ENCODE results near the gene AGR2. TPM values are rescaled to one million over a fixed set of nuclear protein-coding genes. Genes with fewer than 3 reads are reported as not detected.

AGR2 gene
- total and polyA plus RNA-seq, 3 donors from 2014 or later = 0.16 to 1.5 TPM; not detected in 1

GRCh38 chr7:16803125-16803524 is 1.7 kb downstream of the AGR2 start:
- no peak overlapping the region for H3K4me3 ChIP-seq
- no peaks in the 10 kb centered on the region for H3K4me1 ChIP-seq
- WGBS, 2 donors = 87% methylated on average over 4 of the region's 4 CpGs
- no peaks in the 10 kb centered on the region for H3K9me3 ChIP-seq
- no peak for TF ChIP-seq POLR2A (IDR thresholded peaks at IDR 0.05)
- TF ChIP-seq CTCF (IDR thresholded peaks at IDR 0.05) = no peak
- H3K27me3 ChIP-seq = no peaks in the 10 kb centered on the region
- H3K36me3 ChIP-seq (ENCODE audit: low read depth, missing control alignments) = no peaks in the 10 kb centered on the region
- no peak for DNase-seq
- intact Hi-C loops (cut with DNase I; ENCODE audit: low total_unique reads) = no loop called here
- H3K27ac ChIP-seq = no peak overlapping the region

GRCh38 chr7:16801579-16801978 is 3.2 kb downstream of the AGR2 start:
- no peak overlapping the region for H3K4me3 ChIP-seq
- no peak for DNase-seq
- H3K9me3 ChIP-seq = no peaks in the 10 kb centered on the region
- no peaks in the 10 kb centered on the region for H3K27me3 ChIP-seq
- WGBS, 2 donors = 83 to 97% methylated on average over 4 of the region's 4 CpGs
- intact Hi-C loops (cut with DNase I; ENCODE audit: low total_unique reads) = no loop called here
- H3K36me3 ChIP-seq (ENCODE audit: low read depth, missing control alignments) = no peaks in the 10 kb centered on the region
- H3K27ac ChIP-seq = no peak overlapping the region
- no peaks in the 10 kb centered on the region for H3K4me1 ChIP-seq
- TF ChIP-seq CTCF (IDR thresholded peaks at IDR 0.05) (no peak), POLR2A (IDR thresholded peaks at IDR 0.05) (no peak)

GRCh38 chr7:16801111-16801542 is 3.7 kb downstream of the AGR2 start:
- DNase-seq = no peak
- Histone ChIP-seq H3K27me3 (no peaks in the 10 kb centered on the region), H3K4me1 (no peaks in the 10 kb centered on the region), H3K9me3 (no peaks in the 10 kb centered on the region), H3K36me3 (ENCODE audit: low read depth, missing control alignments) (no peaks in the 10 kb centered on the region), H3K4me3 (no peak overlapping the region), H3K27ac (no peak overlapping the region)
- TF ChIP-seq CTCF (IDR thresholded peaks at IDR 0.05) (peak in 1 of 3 experiments; percentile 17), POLR2A (IDR thresholded peaks at IDR 0.05) (no peak)
- intact Hi-C loops (cut with DNase I; ENCODE audit: low total_unique reads) = no loop called here

DNA sequence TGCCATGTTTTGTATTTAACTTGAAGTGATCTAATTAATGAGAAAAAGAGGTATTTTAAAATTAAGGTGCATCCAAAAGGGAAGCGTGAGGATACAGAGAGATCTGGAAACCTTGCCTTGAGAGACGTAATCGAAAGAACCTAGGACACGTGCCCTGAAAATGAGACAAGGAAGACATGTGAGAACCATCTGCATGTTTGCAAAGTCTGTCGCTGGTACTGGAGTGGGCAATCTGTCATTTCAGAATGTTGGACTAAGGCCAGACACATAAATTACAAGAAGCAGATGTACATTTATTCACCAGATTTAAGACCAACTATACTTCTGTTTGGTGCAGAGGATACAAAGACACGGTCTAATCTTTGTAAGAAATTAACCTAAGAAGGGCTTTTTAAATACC is 9.2 kb downstream of the AGR2 start:
- no peaks in the 10 kb centered on the region for H3K36me3 ChIP-seq (ENCODE audit: low read depth, missing control alignments)
- WGBS, 2 donors = 56 to 64% methylated on average over 6 of the region's 6 CpGs
- H3K4me1 ChIP-seq = no peaks in the 10 kb centered on the region
- TF ChIP-seq CTCF (IDR thresholded peaks at IDR 0.05) (no peak), POLR2A (IDR thresholded peaks at IDR 0.05) (no peak)
- H3K4me3 ChIP-seq = no peak overlapping the region
- intact Hi-C loops (cut with DNase I; ENCODE audit: low total_unique reads) = no loop called here
- no peak for DNase-seq
- H3K9me3 ChIP-seq = no peaks in the 10 kb centered on the region
- H3K27ac ChIP-seq = no peak overlapping the region
- H3K27me3 ChIP-seq = no peaks in the 10 kb centered on the region

DNA sequence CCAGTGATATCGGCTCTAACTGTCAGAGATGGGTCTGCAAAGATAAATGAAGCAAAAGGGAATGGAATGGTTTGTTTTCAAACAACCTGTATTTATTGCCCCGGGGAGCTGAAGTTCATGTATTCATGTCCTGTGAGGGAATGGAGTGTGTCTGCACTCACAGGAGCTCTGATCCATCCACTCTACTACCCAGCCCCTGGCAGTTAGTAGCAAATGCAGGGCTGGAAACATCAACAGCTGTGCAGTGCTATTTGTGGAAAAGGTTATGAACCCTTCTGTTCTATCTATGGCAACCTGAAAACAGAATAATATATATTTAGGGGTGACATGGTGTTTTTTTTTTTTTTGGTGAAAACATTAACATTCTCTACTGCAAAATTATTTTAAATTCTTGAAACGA is 9.8 kb downstream of the AGR2 start:
- intact Hi-C loops (cut with DNase I; ENCODE audit: low total_unique reads) = no loop called here
- Histone ChIP-seq H3K36me3 (ENCODE audit: low read depth, missing control alignments) (no peaks in the 10 kb centered on the region), H3K4me3 (no peak overlapping the region), H3K9me3 (no peaks in the 10 kb centered on the region), H3K27ac (no peak overlapping the region), H3K4me1 (no peaks in the 10 kb centered on the region), H3K27me3 (no peaks in the 10 kb centered on the region)
- WGBS, 2 donors = 69 to 82% methylated on average over 3 of the region's 3 CpGs
- DNase-seq = no peak
- no peak for TF ChIP-seq POLR2A (IDR thresholded peaks at IDR 0.05)
- no peak for TF ChIP-seq CTCF (IDR thresholded peaks at IDR 0.05)
